GM15510 (cell line): Measurements from ENCODE around the gene AKT1S1.

Experiments
- POLR2A ChIP-seq: IDR thresholded peaks from 3 replicates; pipeline ENCODE4 v1.6.1; 2011; ENCODE audit warnings: borderline replicate concordance; ENCODE audit not compliant: insufficient read length; ENCODE audit errors: extremely low read depth

Gene AKT1S1

GRCh38 chr19:49832556-49832955 is 44.6 kb downstream of the AKT1S1 start:
- no peak for TF ChIP-seq POLR2A

GRCh38 chr19:49831592-49831991 is 45.6 kb downstream of the AKT1S1 start:
- no peak for TF ChIP-seq POLR2A

DNA sequence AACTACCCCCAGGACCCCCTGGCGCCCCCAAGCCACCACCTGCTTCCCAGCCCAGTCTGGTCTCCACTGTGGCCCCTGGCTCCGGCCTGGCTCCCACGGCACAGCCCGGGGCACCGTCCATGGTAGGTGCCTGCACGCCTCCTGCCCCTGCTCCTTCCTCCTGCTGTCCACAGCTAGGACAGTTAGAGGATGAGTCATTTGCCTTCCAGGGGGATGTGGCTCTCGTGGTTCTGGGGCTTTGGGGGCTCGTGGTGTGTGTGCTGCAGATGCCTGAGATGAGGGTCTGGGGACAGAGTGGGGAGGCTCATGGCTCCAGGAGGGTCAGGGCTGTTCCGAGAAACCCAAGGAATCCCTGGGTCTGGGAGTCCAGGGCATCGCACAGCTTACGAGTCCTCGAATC is 46.4 kb downstream of the AKT1S1 start:
- TF ChIP-seq POLR2A, result no peak

GRCh38 chr19:49829721-49830120 is 47.4 kb downstream of the AKT1S1 start:
- TF ChIP-seq POLR2A, result no peak

DNA sequence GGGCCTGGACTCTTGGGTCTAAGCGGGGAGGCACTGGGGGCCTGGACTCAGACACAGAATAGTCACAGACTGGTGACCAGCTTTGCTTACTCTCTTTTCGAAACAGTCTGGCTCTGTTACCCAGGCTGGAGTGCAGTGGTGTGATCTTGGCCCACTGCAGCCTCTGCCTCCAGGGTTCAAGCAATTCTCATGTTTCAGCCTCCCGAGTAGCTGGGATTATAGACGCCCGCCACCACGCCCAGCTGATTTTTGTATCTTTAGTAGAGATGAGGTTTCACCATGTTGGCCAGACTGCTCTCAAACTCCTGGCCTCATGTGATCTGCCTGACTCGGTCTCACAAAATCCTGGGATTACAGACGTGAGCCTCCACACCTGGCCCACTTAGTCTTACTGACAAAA is 48.0 kb downstream of the AKT1S1 start:
- TF ChIP-seq POLR2A, result no peak

DNA sequence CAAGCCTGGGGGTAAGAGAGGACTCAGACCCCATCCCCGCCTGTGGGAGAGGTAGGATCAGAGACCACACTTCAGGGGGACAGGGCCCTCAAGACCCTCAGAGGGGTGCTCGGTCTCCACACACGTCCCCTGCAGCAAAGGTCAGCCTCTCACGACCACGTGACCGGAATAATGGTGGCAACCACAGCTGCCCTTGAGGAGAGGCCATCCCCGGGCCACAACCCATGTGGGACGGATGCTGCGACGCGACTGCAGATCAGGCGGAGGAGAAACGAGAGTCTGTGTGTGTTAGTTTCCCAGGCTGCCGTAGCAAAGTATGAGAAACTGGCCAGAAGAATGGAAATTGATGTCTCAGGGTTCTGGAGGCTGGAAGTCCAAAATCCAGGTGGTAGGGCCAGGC is 50.1 kb downstream of the AKT1S1 start:
- TF ChIP-seq POLR2A, result no peak

- TF ChIP-seq POLR2A, result no peak
Measured at GRCh38 chr19:49824662-49825061, 52.5 kb downstream of the AKT1S1 start.

- TF ChIP-seq POLR2A, result no peak
Measured at GRCh38 chr19:49823472-49823871, 53.7 kb downstream of the AKT1S1 start.

GRCh38 chr19:49820125-49820524 is 57.0 kb downstream of the AKT1S1 start:
- no peak for TF ChIP-seq POLR2A
